HepG2 (cell line): Measurements from ENCODE around the gene SMTN. TPM values are rescaled to one million over a fixed set of nuclear protein-coding genes. Genes with fewer than 3 reads are reported as not detected.

Source experiments
- ATAC-seq: fragments of 200-7000 bp; cut with Tn5 transposase; 3 replicates; pipeline ENCODE4 v1.9.1; 2020; ENCODE audit warnings: mild to moderate bottlenecking, moderate library complexity
- BruUV-seq: library from RNA; stranded (reverse); fragments of 400-500 nt; replicated peaks from 2 replicates; lab custom pipeline; 2021; lab: Mats Ljungman, UMichigan
- CTCF ChIA-PET: fragments of 300-600 bp; formaldehyde crosslinking; extraction: SDS; loops from one replicate; lab custom pipeline; 2021; ENCODE audit warnings: low total read pairs, inconsistent platforms, low intra/inter-chr PET ratio; lab: Yijun Ruan, JAX
- POLR2A ChIA-PET: fragments of 350-600 bp; sonication (Branson Sonifier 250); formaldehyde crosslinking; loops from one replicate; lab custom pipeline; 2020; ENCODE audit warnings: antibody characterized with exemption, inconsistent platforms; lab: Yijun Ruan, JAX
- DNase-seq: peaks from one replicate; pipeline ENCODE4 v3.0.0-alpha.2; 2015; ENCODE audit warnings: low spot score
- FAIRE-seq: peaks from 3 replicates; lab custom pipeline; 2011; peaks lifted over from hg19 to GRCh38; lab: Jason Lieb, UNC
- H2AFZ ChIP-seq: one replicate; pipeline ENCODE4 v1.6.1; 2011; ENCODE audit warnings: low read length, inconsistent platforms
- H3K27ac ChIP-seq: fragments of 300-600 bp; 3 replicates; pipeline ENCODE4 v1.8.0; 2011; ENCODE audit warnings: mixed run types, mild to moderate bottlenecking, mixed read lengths, low read length, inconsistent platforms; ENCODE audit not compliant: insufficient read depth; ENCODE audit errors: extremely low read length
- H3K27me3 ChIP-seq, 2 experiments: fragments of 200-600 bp in 1 of 2; 2 replicates in 1 of 2; 3 replicates in 1 of 2; pipeline versions ENCODE4 v1.6.0 to v1.8.0; 2011; ENCODE audit warnings: low read length in 2 of 2, mild to moderate bottlenecking in 2 of 2, moderate library complexity in 2 of 2, inconsistent platforms in 1 of 2; ENCODE audit not compliant: insufficient read depth in 2 of 2, control insufficient read depth in 1 of 2
- H3K36me3 ChIP-seq, 2 experiments: fragments of 200-600 bp in 1 of 2; replicated peaks in 1 of 2; 2 replicates in 1 of 2; 3 replicates in 1 of 2; pipeline versions ENCODE4 v1.5.1 to v1.8.0; 2011; ENCODE audit warnings: low read length in 2 of 2, inconsistent platforms in 1 of 2; ENCODE audit not compliant: insufficient read depth in 2 of 2, control insufficient read depth in 1 of 2
- H3K4me1 ChIP-seq: 2 replicates; pipeline ENCODE4 v1.5.1; 2012; ENCODE audit warnings: low read length, inconsistent platforms; ENCODE audit not compliant: insufficient read depth
- H3K4me2 ChIP-seq: 2 replicates; pipeline ENCODE4 v1.6.0; 2011; ENCODE audit warnings: low read depth, low read length, inconsistent platforms
- H3K4me3 ChIP-seq, 3 experiments: fragments of 200-600 bp in 1 of 3; sonication (generic), shearing (Covaris generic) in 1 of 3; replicated peaks in 1 of 3; 2 replicates each; pipeline ENCODE4 v1.5.1; 2011 to 2016; ENCODE audit warnings: low read length in 3 of 3, inconsistent platforms in 2 of 3, low read depth in 2 of 3, mild to moderate bottlenecking in 2 of 3, control low read depth in 1 of 3, mixed read lengths in 1 of 3; ENCODE audit not compliant: insufficient read depth in 1 of 3
- H3K79me2 ChIP-seq: one replicate; pipeline ENCODE4 v1.6.1; 2011; ENCODE audit warnings: low read length, inconsistent platforms; ENCODE audit not compliant: insufficient read depth
- H3K9ac ChIP-seq: 2 replicates; pipeline ENCODE4 v1.6.0; 2011; ENCODE audit warnings: mild to moderate bottlenecking, low read depth, low read length, inconsistent platforms; ENCODE audit not compliant: insufficient read depth
- H3K9me3 ChIP-seq: 2 replicates; pipeline ENCODE4 v1.5.1; 2012; ENCODE audit warnings: mild to moderate bottlenecking, low read length
- H4K20me1 ChIP-seq: 2 replicates; pipeline ENCODE4 v1.6.0; 2011; ENCODE audit warnings: inconsistent platforms, mild to moderate bottlenecking, low read length, moderate library complexity; ENCODE audit not compliant: insufficient read depth
- CBX1 ChIP-seq: IDR thresholded peaks from one replicate; pipeline ENCODE4 v1.6.1; 2016; ENCODE audit warnings: antibody characterized with exemption, low read depth
- GLMP ChIP-seq: sonication (generic); formaldehyde crosslinking; IDR thresholded peaks from 2 replicates; pipeline ENCODE4 v1.9.0; 2021; ENCODE audit warnings: missing genetic modification reagents, mild to moderate bottlenecking, borderline replicate concordance
- NR0B2 ChIP-seq: sonication (generic); formaldehyde crosslinking; IDR thresholded peaks from 2 replicates; pipeline ENCODE4 v1.4.0; 2020; ENCODE audit warnings: mild to moderate bottlenecking, missing genetic modification reagents
- SP4 ChIP-seq: sonication (generic); formaldehyde crosslinking; IDR thresholded peaks from 2 replicates; pipeline ENCODE4 v1.8.1; 2023; ENCODE audit warnings: mild to moderate bottlenecking, missing genetic modification reagents
- SRSF1 ChIP-seq: fragments of 200-400 bp; formaldehyde crosslinking; optimal IDR thresholded peaks from 2 replicates; pipeline ENCODE3; 2017; ENCODE audit warnings: mild to moderate bottlenecking, low read depth, low read length, moderate library complexity
- ZNF160 ChIP-seq: sonication (generic); formaldehyde crosslinking; IDR thresholded peaks from 2 replicates; pipeline ENCODE4 v1.8.0; 2022; ENCODE audit warnings: mild to moderate bottlenecking, inconsistent platforms, missing genetic modification reagents
- ZNF235 ChIP-seq: sonication (generic); formaldehyde crosslinking; IDR thresholded peaks from 2 replicates; pipeline ENCODE4 v1.8.1; 2023; ENCODE audit warnings: mild to moderate bottlenecking, missing genetic modification reagents, borderline replicate concordance
- ZNF263 ChIP-seq: sonication (generic); formaldehyde crosslinking; IDR thresholded peaks from 2 replicates; pipeline ENCODE4 v1.4.0; 2020; ENCODE audit warnings: missing genetic modification reagents
- ZNF264 ChIP-seq: sonication (generic); formaldehyde crosslinking; IDR thresholded peaks from 2 replicates; pipeline ENCODE4 v1.4.0; 2020; ENCODE audit warnings: missing genetic modification reagents
- ZNF431 ChIP-seq: sonication (generic); formaldehyde crosslinking; IDR thresholded peaks from 2 replicates; pipeline ENCODE4 v1.9.0; 2022; ENCODE audit warnings: missing genetic modification reagents, low read depth, mild to moderate bottlenecking, borderline replicate concordance
- ZNF567 ChIP-seq: sonication (generic); formaldehyde crosslinking; IDR thresholded peaks from 2 replicates; pipeline ENCODE4 v1.8.1; 2023; ENCODE audit warnings: mild to moderate bottlenecking, missing genetic modification reagents, borderline replicate concordance
- ZNF780A ChIP-seq: sonication (generic); formaldehyde crosslinking; IDR thresholded peaks from 2 replicates; pipeline ENCODE4 v1.8.0; 2022; ENCODE audit warnings: mild to moderate bottlenecking, missing genetic modification reagents, moderate library complexity
- WGBS: methylation state at CpG from one replicate; pipeline ENCODE4 v1.1.6; 2017; ENCODE audit warnings: low lambda C conversion rate; 5-methylcytosine and 5-hydroxymethylcytosine counted together
- in situ Hi-C: cut with HindIII; loops from 2 replicates; pipeline ENCODE4 v1.10.0; 2017; ENCODE audit warnings: low pct_unique_long_range_greater_than_20kb; ENCODE audit not compliant: extremely low pct_ligation_motif_present
- intact Hi-C: fragments of 100-400 bp; cut with micrococcal nuclease; formaldehyde crosslinking; loops from one replicate; pipeline ENCODE4 v1.10.0; 2022; ENCODE audit not compliant: unreplicated experiment
- polyA plus RNA-seq, 8 experiments: library from polyadenylated mRNA; depleted of rRNA in 3 of 8; stranded (reverse) in 7 of 8; unstranded in 1 of 8; fragments of >200 nt; fragmentation: Illumina TruSeq in 4 of 8; extraction: Trizol in 4 of 8; gene quantifications; 2 replicates each; pipeline versions ENCODE4 v1.2.1 to v1.2.3, GENCODE V29; 2011 to 2016; ENCODE audit warnings: low read depth in 4 of 8, missing spikeins in 1 of 8, mixed read lengths in 1 of 8; ENCODE audit not compliant: insufficient read depth in 1 of 8
- total RNA-seq, 5 experiments: library from RNA; depleted of rRNA; stranded (reverse); fragments of >200 nt; fragmentation: Illumina TruSeq; extraction: Trizol; gene quantifications; 2 replicates each; pipeline ENCODE4 v1.2.3, GENCODE V29; 2016; ENCODE audit warnings: low read depth in 1 of 5

Gene SMTN
- total and polyA plus RNA-seq, 2 of the 13 experiments (the other 11 are each of a cell fraction or from before 2014, with no cell fraction given), result 14.7 to 26.1 TPM

- no TSS peak for BruUV-seq
- H2AFZ ChIP-seq, result no peak overlapping the region
- H3K27ac ChIP-seq, result no peak overlapping the region
- peaks cover 5 to 39% of the 10 kb centered on the region in 2 experiments for H3K27me3 ChIP-seq
- H3K4me2 ChIP-seq, result no peak overlapping the region
- TF ChIP-seq ZNF160 (no peak), CBX1 (no peak), ZNF264 (no peak), ZNF263 (no peak), ZNF567 (CRISPR knock-in tag) (no peak), ZNF431 (CRISPR knock-in tag) (no peak), GLMP (CRISPR knock-in tag) (no peak), SP4 (CRISPR knock-in tag) (no peak), SRSF1 (no peak), ZNF780A (CRISPR knock-in tag) (no peak), NR0B2 (CRISPR knock-in tag) (no peak), ZNF235 (CRISPR knock-in tag) (no peak)
- TF ChIP-seq, all 625 proteins: peak for 0
- no peaks in the 10 kb centered on the region for H3K36me3 ChIP-seq
- ChIA-PET CTCF (no interaction called here), POLR2A (no interaction called here)
- in situ Hi-C loops, result no loop called here
- no peak overlapping the region for H3K9ac ChIP-seq
- FAIRE-seq (no peak), ATAC-seq (no peak), DNase-seq (no peak)
- no peak overlapping the region for H3K4me3 ChIP-seq
- peaks cover 18% of the 10 kb centered on the region for H3K4me1 ChIP-seq
- WGBS, result 18% methylated on average over 4 of the region's 10 CpGs
- no peaks in the 10 kb centered on the region for H3K9me3 ChIP-seq
- intact Hi-C loops, result no loop called here
- no peaks in the 10 kb centered on the region for H3K79me2 ChIP-seq
- H4K20me1 ChIP-seq, result no peaks in the 10 kb centered on the region
These were observed 56.6 kb downstream of the SMTN start for GRCh38 chr22:31137721-31138120.
